HepG2 (cell line): ENCODE measurements around the gene QRFPR. TPM values are rescaled to one million over a fixed set of nuclear protein-coding genes. Genes with fewer than 3 reads are reported as not detected.

Experiments used
- ATAC-seq: fragments of 200-7000 bp; cut with Tn5 transposase; 3 replicates; pipeline ENCODE4 v1.9.1; 2020; ENCODE audit warnings: mild to moderate bottlenecking, moderate library complexity
- BruUV-seq: library from RNA; stranded (reverse); fragments of 400-500 nt; replicated peaks from 2 replicates; lab custom pipeline; 2021; lab: Mats Ljungman, UMichigan
- CTCF ChIA-PET: fragments of 300-600 bp; formaldehyde crosslinking; extraction: SDS; loops from one replicate; lab custom pipeline; 2021; ENCODE audit warnings: low total read pairs, inconsistent platforms, low intra/inter-chr PET ratio; lab: Yijun Ruan, JAX
- POLR2A ChIA-PET: fragments of 350-600 bp; sonication (Branson Sonifier 250); formaldehyde crosslinking; loops from one replicate; lab custom pipeline; 2020; ENCODE audit warnings: antibody characterized with exemption, inconsistent platforms; lab: Yijun Ruan, JAX
- DNase-seq: peaks from one replicate; pipeline ENCODE4 v3.0.0-alpha.2; 2015; ENCODE audit warnings: low spot score
- FAIRE-seq: peaks from 3 replicates; lab custom pipeline; 2011; peaks lifted over from hg19 to GRCh38; lab: Jason Lieb, UNC
- H2AFZ ChIP-seq: one replicate; pipeline ENCODE4 v1.6.1; 2011; ENCODE audit warnings: low read length, inconsistent platforms
- H3K27ac ChIP-seq: fragments of 300-600 bp; 3 replicates; pipeline ENCODE4 v1.8.0; 2011; ENCODE audit warnings: mixed run types, mild to moderate bottlenecking, mixed read lengths, low read length, inconsistent platforms; ENCODE audit not compliant: insufficient read depth; ENCODE audit errors: extremely low read length
- H3K27me3 ChIP-seq, 2 experiments: fragments of 200-600 bp in 1 of 2; 2 replicates in 1 of 2; 3 replicates in 1 of 2; pipeline versions ENCODE4 v1.6.0 to v1.8.0; 2011; ENCODE audit warnings: low read length in 2 of 2, mild to moderate bottlenecking in 2 of 2, moderate library complexity in 2 of 2, inconsistent platforms in 1 of 2; ENCODE audit not compliant: insufficient read depth in 2 of 2, control insufficient read depth in 1 of 2
- H3K36me3 ChIP-seq, 2 experiments: fragments of 200-600 bp in 1 of 2; replicated peaks in 1 of 2; 2 replicates in 1 of 2; 3 replicates in 1 of 2; pipeline versions ENCODE4 v1.5.1 to v1.8.0; 2011; ENCODE audit warnings: low read length in 2 of 2, inconsistent platforms in 1 of 2; ENCODE audit not compliant: insufficient read depth in 2 of 2, control insufficient read depth in 1 of 2
- H3K4me1 ChIP-seq: 2 replicates; pipeline ENCODE4 v1.5.1; 2012; ENCODE audit warnings: low read length, inconsistent platforms; ENCODE audit not compliant: insufficient read depth
- H3K4me2 ChIP-seq: 2 replicates; pipeline ENCODE4 v1.6.0; 2011; ENCODE audit warnings: low read depth, low read length, inconsistent platforms
- H3K4me3 ChIP-seq, 3 experiments: fragments of 200-600 bp in 1 of 3; sonication (generic), shearing (Covaris generic) in 1 of 3; replicated peaks in 1 of 3; 2 replicates each; pipeline ENCODE4 v1.5.1; 2011 to 2016; ENCODE audit warnings: low read length in 3 of 3, inconsistent platforms in 2 of 3, low read depth in 2 of 3, mild to moderate bottlenecking in 2 of 3, control low read depth in 1 of 3, mixed read lengths in 1 of 3; ENCODE audit not compliant: insufficient read depth in 1 of 3
- H3K79me2 ChIP-seq: one replicate; pipeline ENCODE4 v1.6.1; 2011; ENCODE audit warnings: low read length, inconsistent platforms; ENCODE audit not compliant: insufficient read depth
- H3K9ac ChIP-seq: 2 replicates; pipeline ENCODE4 v1.6.0; 2011; ENCODE audit warnings: mild to moderate bottlenecking, low read depth, low read length, inconsistent platforms; ENCODE audit not compliant: insufficient read depth
- H3K9me3 ChIP-seq: 2 replicates; pipeline ENCODE4 v1.5.1; 2012; ENCODE audit warnings: mild to moderate bottlenecking, low read length
- H4K20me1 ChIP-seq: 2 replicates; pipeline ENCODE4 v1.6.0; 2011; ENCODE audit warnings: inconsistent platforms, mild to moderate bottlenecking, low read length, moderate library complexity; ENCODE audit not compliant: insufficient read depth
- AGO2 ChIP-seq: fragments of 200-400 bp; formaldehyde crosslinking; optimal IDR thresholded peaks from 2 replicates; pipeline ENCODE3; 2017; ENCODE audit warnings: mild to moderate bottlenecking, low read depth, low read length, moderate library complexity
- CENPT ChIP-seq: sonication (generic); formaldehyde crosslinking; IDR thresholded peaks from 2 replicates; pipeline ENCODE4 v1.8.0; 2022; ENCODE audit warnings: low read depth, mild to moderate bottlenecking, moderate library complexity, missing genetic modification reagents
- DRAP1 ChIP-seq: IDR thresholded peaks from 2 replicates; pipeline ENCODE4 v1.6.1; 2016; ENCODE audit warnings: missing genetic modification reagents, missing compliant biosample characterization
- FOXO1 ChIP-seq: sonication (generic); formaldehyde crosslinking; IDR thresholded peaks from 2 replicates; pipeline ENCODE4 v1.4.0; 2020; ENCODE audit warnings: missing genetic modification reagents
- IKZF4 ChIP-seq: sonication (generic); formaldehyde crosslinking; IDR thresholded peaks from 2 replicates; pipeline ENCODE4 v1.5.1; 2020; ENCODE audit warnings: borderline replicate concordance, mild to moderate bottlenecking, low read depth, missing genetic modification reagents; ENCODE audit errors: not compliant biosample characterization
- KDM5B ChIP-seq: sonication (generic); formaldehyde crosslinking; IDR thresholded peaks from 2 replicates; pipeline ENCODE4 v1.4.0; 2020; ENCODE audit warnings: missing genetic modification reagents, mild to moderate bottlenecking, borderline replicate concordance
- MED13 ChIP-seq: sonication (generic); formaldehyde crosslinking; IDR thresholded peaks from 2 replicates; pipeline ENCODE4 v1.5.0; 2020; ENCODE audit warnings: missing genetic modification reagents
- MLLT10 ChIP-seq: sonication (generic); formaldehyde crosslinking; IDR thresholded peaks from 2 replicates; pipeline ENCODE4 v1.4.0; 2020; ENCODE audit warnings: missing genetic modification reagents
- POLR2A ChIP-seq, 2 experiments: IDR thresholded peaks; 2 replicates each; pipeline ENCODE4 v1.6.1; 2011; ENCODE audit warnings: low read depth in 2 of 2, low read length in 2 of 2, mild to moderate bottlenecking in 1 of 2, moderate library complexity in 1 of 2; ENCODE audit not compliant: insufficient read depth in 1 of 2
- PTBP1 ChIP-seq: fragments of 200-400 bp; formaldehyde crosslinking; IDR thresholded peaks from 2 replicates; pipeline ENCODE4 v1.6.1; 2018; ENCODE audit warnings: low read length, low read depth; ENCODE audit not compliant: poor library complexity, severe bottlenecking
- TCF7L2 ChIP-seq: IDR thresholded peaks from 2 replicates; pipeline ENCODE4 v1.6.1; 2011; ENCODE audit warnings: mild to moderate bottlenecking, low read depth, low read length, moderate library complexity
- TRIM24 ChIP-seq: sonication (generic); formaldehyde crosslinking; IDR thresholded peaks from 2 replicates; pipeline ENCODE4 v1.8.0; 2022; ENCODE audit warnings: mild to moderate bottlenecking, missing genetic modification reagents
- ZFP36 ChIP-seq: fragments of 150-350 bp; IDR thresholded peaks from 2 replicates; pipeline ENCODE4 v1.6.1; 2018; ENCODE audit warnings: borderline replicate concordance, low read length, low read depth; ENCODE audit not compliant: partially characterized antibody
- ZNF143 ChIP-seq: sonication (generic); formaldehyde crosslinking; IDR thresholded peaks from 2 replicates; pipeline ENCODE4 v1.4.0; 2020; ENCODE audit warnings: missing genetic modification reagents
- ZNF326 ChIP-seq: sonication (generic); formaldehyde crosslinking; IDR thresholded peaks from 2 replicates; pipeline ENCODE4 v1.4.0; 2020; ENCODE audit warnings: missing genetic modification reagents, borderline replicate concordance
- ZNF431 ChIP-seq: sonication (generic); formaldehyde crosslinking; IDR thresholded peaks from 2 replicates; pipeline ENCODE4 v1.9.0; 2022; ENCODE audit warnings: missing genetic modification reagents, low read depth, mild to moderate bottlenecking, borderline replicate concordance
- ZNF770 ChIP-seq: sonication (generic); formaldehyde crosslinking; IDR thresholded peaks from 2 replicates; pipeline ENCODE4 v1.5.0; 2020; ENCODE audit warnings: mild to moderate bottlenecking, missing genetic modification reagents
- WGBS: methylation state at CpG from one replicate; pipeline ENCODE4 v1.1.6; 2017; ENCODE audit warnings: low lambda C conversion rate; 5-methylcytosine and 5-hydroxymethylcytosine counted together
- in situ Hi-C: cut with HindIII; loops from 2 replicates; pipeline ENCODE4 v1.10.0; 2017; ENCODE audit warnings: low pct_unique_long_range_greater_than_20kb; ENCODE audit not compliant: extremely low pct_ligation_motif_present
- intact Hi-C: fragments of 100-400 bp; cut with micrococcal nuclease; formaldehyde crosslinking; loops from one replicate; pipeline ENCODE4 v1.10.0; 2022; ENCODE audit not compliant: unreplicated experiment
- polyA plus RNA-seq, 8 experiments: library from polyadenylated mRNA; depleted of rRNA in 3 of 8; stranded (reverse) in 7 of 8; unstranded in 1 of 8; fragments of >200 nt; fragmentation: Illumina TruSeq in 4 of 8; extraction: Trizol in 4 of 8; gene quantifications; 2 replicates each; pipeline versions ENCODE4 v1.2.1 to v1.2.3, GENCODE V29; 2011 to 2016; ENCODE audit warnings: low read depth in 4 of 8, missing spikeins in 1 of 8, mixed read lengths in 1 of 8; ENCODE audit not compliant: insufficient read depth in 1 of 8
- total RNA-seq, 5 experiments: library from RNA; depleted of rRNA; stranded (reverse); fragments of >200 nt; fragmentation: Illumina TruSeq; extraction: Trizol; gene quantifications; 2 replicates each; pipeline ENCODE4 v1.2.3, GENCODE V29; 2016; ENCODE audit warnings: low read depth in 1 of 5
- TF ChIP-seq, protein P1 (sequence below), 2 experiments: IDR thresholded peaks; 2 replicates each; pipeline ENCODE4 v1.6.1; 2011 to 2012; ENCODE audit warnings: low read length in 2 of 2, borderline replicate concordance in 1 of 2, low read depth in 1 of 2, mild to moderate bottlenecking in 1 of 2, moderate library complexity in 1 of 2

Gene QRFPR
- total and polyA plus RNA-seq, 2 of the 13 experiments (the other 11 are each of a cell fraction or from before 2014, with no cell fraction given) = not detected

DNA sequence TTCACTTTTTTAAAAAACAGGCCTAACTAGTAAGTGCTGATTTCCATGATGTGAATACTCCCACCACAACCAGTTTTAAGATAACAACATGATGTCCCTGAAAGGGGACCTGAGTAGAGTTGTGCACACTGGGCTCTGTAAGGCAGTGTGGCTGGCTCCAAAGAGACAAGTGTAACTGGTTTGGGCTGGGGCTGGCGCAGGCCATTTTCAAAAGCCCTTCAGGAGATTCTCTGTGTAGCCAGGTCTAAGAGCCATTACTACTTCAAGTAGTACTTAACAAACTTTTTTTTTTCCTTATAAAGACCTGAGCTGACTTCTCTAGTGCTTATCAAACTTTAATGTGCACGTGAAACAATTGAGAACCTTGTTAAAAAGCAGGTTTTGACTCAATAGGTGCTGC lies 4.3 kb downstream of the QRFPR start:
- in situ Hi-C loops = loop anchor here (10.0 kb wide), 2 partner anchors 278 to 358 kb away; no protein-coding TSS in a partner anchor
- ATAC-seq (no peak), DNase-seq (no peak), FAIRE-seq (no peak)
- Histone ChIP-seq H3K36me3 (no peaks in the 10 kb centered on the region), H3K27ac (no peak overlapping the region), H2AFZ (no peak overlapping the region), H3K4me3 (no peak overlapping the region), H3K9me3 (no peaks in the 10 kb centered on the region), H3K4me2 (no peak overlapping the region), H3K9ac (no peak overlapping the region), H3K27me3 (peaks cover 1 to 21% of the 10 kb centered on the region in 2 experiments; a peak in 3 of 5 replicates), H4K20me1 (no peaks in the 10 kb centered on the region), H3K79me2 (no peaks in the 10 kb centered on the region), H3K4me1 (no peaks in the 10 kb centered on the region)
- ChIA-PET POLR2A (no interaction called here), CTCF (no interaction called here)
- TF ChIP-seq AGO2 = no peak
- TF ChIP-seq ZNF326 (CRISPR knock-in tag) = no peak
- TF ChIP-seq MED13 (CRISPR knock-in tag) = no peak
- TF ChIP-seq IKZF4 (CRISPR knock-in tag) = no peak
- TF ChIP-seq TRIM24 (CRISPR knock-in tag) = no peak
- no peak for TF ChIP-seq CENPT (CRISPR knock-in tag)
- TF ChIP-seq, protein P1, sequence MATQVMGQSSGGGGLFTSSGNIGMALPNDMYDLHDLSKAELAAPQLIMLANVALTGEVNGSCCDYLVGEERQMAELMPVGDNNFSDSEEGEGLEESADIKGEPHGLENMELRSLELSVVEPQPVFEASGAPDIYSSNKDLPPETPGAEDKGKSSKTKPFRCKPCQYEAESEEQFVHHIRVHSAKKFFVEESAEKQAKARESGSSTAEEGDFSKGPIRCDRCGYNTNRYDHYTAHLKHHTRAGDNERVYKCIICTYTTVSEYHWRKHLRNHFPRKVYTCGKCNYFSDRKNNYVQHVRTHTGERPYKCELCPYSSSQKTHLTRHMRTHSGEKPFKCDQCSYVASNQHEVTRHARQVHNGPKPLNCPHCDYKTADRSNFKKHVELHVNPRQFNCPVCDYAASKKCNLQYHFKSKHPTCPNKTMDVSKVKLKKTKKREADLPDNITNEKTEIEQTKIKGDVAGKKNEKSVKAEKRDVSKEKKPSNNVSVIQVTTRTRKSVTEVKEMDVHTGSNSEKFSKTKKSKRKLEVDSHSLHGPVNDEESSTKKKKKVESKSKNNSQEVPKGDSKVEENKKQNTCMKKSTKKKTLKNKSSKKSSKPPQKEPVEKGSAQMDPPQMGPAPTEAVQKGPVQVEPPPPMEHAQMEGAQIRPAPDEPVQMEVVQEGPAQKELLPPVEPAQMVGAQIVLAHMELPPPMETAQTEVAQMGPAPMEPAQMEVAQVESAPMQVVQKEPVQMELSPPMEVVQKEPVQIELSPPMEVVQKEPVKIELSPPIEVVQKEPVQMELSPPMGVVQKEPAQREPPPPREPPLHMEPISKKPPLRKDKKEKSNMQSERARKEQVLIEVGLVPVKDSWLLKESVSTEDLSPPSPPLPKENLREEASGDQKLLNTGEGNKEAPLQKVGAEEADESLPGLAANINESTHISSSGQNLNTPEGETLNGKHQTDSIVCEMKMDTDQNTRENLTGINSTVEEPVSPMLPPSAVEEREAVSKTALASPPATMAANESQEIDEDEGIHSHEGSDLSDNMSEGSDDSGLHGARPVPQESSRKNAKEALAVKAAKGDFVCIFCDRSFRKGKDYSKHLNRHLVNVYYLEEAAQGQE (IDR thresholded peaks at IDR 0.05; ENCODE audit: borderline replicate concordance in 1 of 2, low read depth in 1 of 2, low read length in 2 of 2) = no peak
- no peak for TF ChIP-seq TCF7L2
- TF ChIP-seq ZNF770 (CRISPR knock-in tag) = no peak
- no peak for TF ChIP-seq PTBP1
- TF ChIP-seq DRAP1 (CRISPR knock-in tag) = no peak
- TF ChIP-seq KDM5B (CRISPR knock-in tag) = no peak
- TF ChIP-seq ZNF143 = no peak
- TF ChIP-seq MLLT10 = no peak
- TF ChIP-seq ZNF431 (CRISPR knock-in tag) = no peak
- no peak for TF ChIP-seq ZFP36
- TF ChIP-seq FOXO1 (CRISPR knock-in tag) = no peak
- no peak for TF ChIP-seq POLR2A (IDR thresholded peaks at IDR 0.05; ENCODE audit: insufficient read depth in 1 of 2, low read depth in 2 of 2, low read length in 2 of 2)
- no TSS peak for BruUV-seq
- intact Hi-C loops = no loop called here
- WGBS = 32% methylated on average over 2 of the region's 2 CpGs
